Thymus (tissue), 11 donors: Measurements from ENCODE around the gene SPINT1. TPM values are rescaled to one million over a fixed set of nuclear protein-coding genes. Genes with fewer than 3 reads are reported as not detected.
"Not testable (repeated sequence)": the region's sequence is repeated elsewhere in the genome, so short reads cannot be mapped to it uniquely, and the experiment has no call there.

Source experiments
- DNase-seq, 9 donors: peaks; one replicate each; pipeline ENCODE4 v3.0.0-alpha.2; 2013; ENCODE audit warnings: low spot score in 9 of 9, low read depth in 6 of 9, missing footprints in 1 of 9
- H3K27ac ChIP-seq, 2 donors: one replicate each; pipeline ENCODE4 v1.5.1; 2013; ENCODE audit warnings: control low read depth in 1 of 2, low read depth in 1 of 2, low read length in 1 of 2, mild to moderate bottlenecking in 1 of 2, moderate library complexity in 1 of 2
- H3K27me3 ChIP-seq, 2 donors: one replicate each; pipeline ENCODE4 v1.5.1; 2013; ENCODE audit warnings: low read length in 1 of 2; ENCODE audit not compliant: control insufficient read depth in 2 of 2, insufficient read depth in 1 of 2
- H3K36me3 ChIP-seq, 2 donors: one replicate each; pipeline ENCODE4 v1.5.1; 2013; ENCODE audit warnings: low read length in 1 of 2, mild to moderate bottlenecking in 1 of 2, moderate library complexity in 1 of 2; ENCODE audit not compliant: control insufficient read depth in 2 of 2, insufficient read depth in 2 of 2
- H3K4me1 ChIP-seq, 2 donors: one replicate each; pipeline ENCODE4 v1.5.1; 2013; ENCODE audit warnings: low read length in 2 of 2; ENCODE audit not compliant: control insufficient read depth in 2 of 2, insufficient read depth in 2 of 2
- H3K4me3 ChIP-seq, 2 donors: one replicate each; pipeline ENCODE4 v1.5.1; 2013; ENCODE audit warnings: low read length in 2 of 2, control low read depth in 1 of 2, mild to moderate bottlenecking in 1 of 2
- H3K9me3 ChIP-seq, 2 donors: one replicate each; pipeline ENCODE4 v1.5.1; 2013; ENCODE audit warnings: low read length in 1 of 2, mild to moderate bottlenecking in 1 of 2; ENCODE audit not compliant: control insufficient read depth in 2 of 2, insufficient read depth in 1 of 2
- WGBS: extraction: QIAGEN DNeasy Blood & Tissue Kit; methylation state at CpG from one replicate; pipeline ENCODE4 v1.1.7; 2013; 5-methylcytosine and 5-hydroxymethylcytosine counted together
- polyA plus RNA-seq: library from polyadenylated mRNA; stranded (reverse); fragments of 200-250 nt; gene quantifications from one replicate; pipeline ENCODE4 v1.2.3, GENCODE V29; 2013
- total RNA-seq: library from RNA; stranded (reverse); fragments of 120-200 nt; gene quantifications from one replicate; pipeline ENCODE4 v1.2.4, GENCODE V29; 2013
- donor health status: healthy.

Gene SPINT1
- total and polyA plus RNA-seq, 2 donors, result 9.2 to 33.8 TPM

DNA sequence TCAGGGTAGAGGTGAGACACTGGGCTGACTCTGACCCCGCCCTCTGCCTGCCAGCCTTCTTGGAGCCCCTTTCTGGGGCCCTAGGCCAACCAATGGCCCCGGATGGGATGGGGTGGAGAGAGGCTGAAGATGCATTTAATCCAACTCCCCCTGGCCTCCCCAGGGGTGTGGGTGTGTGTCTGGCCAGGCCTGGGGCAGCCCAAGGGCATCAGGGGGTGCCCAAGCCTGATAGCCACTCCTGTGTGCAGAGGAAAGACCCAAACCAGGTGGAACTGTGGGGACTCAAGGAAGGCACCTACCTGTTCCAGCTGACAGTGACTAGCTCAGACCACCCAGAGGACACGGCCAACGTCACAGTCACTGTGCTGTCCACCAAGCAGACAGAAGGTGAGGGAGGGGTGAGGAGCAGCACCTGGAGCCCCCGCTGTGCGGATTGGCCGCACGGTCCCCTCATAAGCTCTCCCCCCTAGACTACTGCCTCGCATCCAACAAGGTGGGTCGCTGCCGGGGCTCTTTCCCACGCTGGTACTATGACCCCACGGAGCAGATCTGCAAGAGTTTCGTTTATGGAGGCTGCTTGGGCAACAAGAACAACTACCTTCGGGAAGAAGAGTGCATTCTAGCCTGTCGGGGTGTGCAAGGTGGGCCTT lies 9.5 kb downstream of the SPINT1 start:
- DNase-seq, result no peak
- Histone ChIP-seq H3K9me3 (no peaks in the 10 kb centered on the region), H3K27me3 (no peaks in the 10 kb centered on the region), H3K4me1 (peaks cover 0 to 11% of the 10 kb centered on the region in 2 donors), H3K36me3 (no peaks in the 10 kb centered on the region), H3K27ac (no peak overlapping the region), H3K4me3 (no peak overlapping the region)
- 96% methylated on average over 16 of the region's 16 CpGs for WGBS

DNA sequence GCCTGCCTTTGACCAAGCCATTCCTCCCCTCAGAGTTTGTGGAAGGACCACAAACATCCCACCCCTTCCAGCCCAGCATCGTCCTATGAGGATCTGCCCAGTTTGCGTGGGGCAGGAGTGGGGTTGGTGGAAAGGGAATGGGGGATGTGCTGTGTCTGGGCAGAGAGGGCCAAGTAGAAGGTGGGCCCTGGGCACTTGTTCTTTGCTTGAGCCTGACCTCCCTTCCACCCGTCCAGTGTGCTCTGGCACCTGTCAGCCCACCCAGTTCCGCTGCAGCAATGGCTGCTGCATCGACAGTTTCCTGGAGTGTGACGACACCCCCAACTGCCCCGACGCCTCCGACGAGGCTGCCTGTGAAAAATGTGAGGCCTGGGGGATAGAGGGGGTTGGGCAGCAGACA lies 10.3 kb downstream of the SPINT1 start:
- DNase-seq, result no peak
- H3K4me1 ChIP-seq, result peaks cover 0 to 14% of the 10 kb centered on the region in 2 donors
- no peak overlapping the region for H3K4me3 ChIP-seq
- no peaks in the 10 kb centered on the region for H3K9me3 ChIP-seq
- 93% methylated on average over 10 of the region's 10 CpGs for WGBS
- no peaks in the 10 kb centered on the region for H3K27me3 ChIP-seq
- no peaks in the 10 kb centered on the region for H3K36me3 ChIP-seq
- no peak overlapping the region for H3K27ac ChIP-seq

DNA sequence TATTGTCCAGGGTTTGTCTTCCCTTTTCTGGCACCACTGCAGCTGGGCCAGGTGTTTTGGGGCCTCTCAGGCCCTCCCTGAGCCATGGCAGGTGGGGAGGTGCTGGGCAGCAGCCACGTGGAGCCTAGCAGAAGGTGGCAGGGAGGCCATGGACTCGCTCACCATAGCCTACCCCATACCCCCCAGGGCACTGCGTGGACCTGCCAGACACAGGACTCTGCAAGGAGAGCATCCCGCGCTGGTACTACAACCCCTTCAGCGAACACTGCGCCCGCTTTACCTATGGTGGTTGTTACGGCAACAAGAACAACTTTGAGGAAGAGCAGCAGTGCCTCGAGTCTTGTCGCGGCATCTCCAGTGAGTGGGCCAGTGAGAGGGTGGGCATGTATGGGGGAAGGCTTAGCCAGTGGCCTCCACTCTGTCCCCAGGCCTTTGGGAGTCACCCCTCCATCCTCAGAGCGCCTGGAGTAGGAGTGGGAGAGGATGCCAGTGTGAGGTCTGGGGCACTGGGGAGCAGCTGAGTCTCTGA lies 11.9 kb downstream of the SPINT1 start:
- DNase-seq, result no peak
- no peaks in the 10 kb centered on the region for H3K9me3 ChIP-seq
- no peak overlapping the region for H3K4me3 ChIP-seq
- WGBS, result 88% methylated on average over 13 of the region's 13 CpGs
- no peaks in the 10 kb centered on the region for H3K36me3 ChIP-seq
- no peaks in the 10 kb centered on the region for H3K27me3 ChIP-seq
- H3K27ac ChIP-seq, result no peak overlapping the region
- peaks cover 0 to 18% of the 10 kb centered on the region in 2 donors for H3K4me1 ChIP-seq

- 80% methylated on average over 8 of the region's 8 CpGs for WGBS
- no peak overlapping the region for H3K27ac ChIP-seq
- H3K27me3 ChIP-seq, result no peaks in the 10 kb centered on the region
- no peak for DNase-seq
- H3K4me3 ChIP-seq, result no peak overlapping the region
- H3K4me1 ChIP-seq, result peaks cover 0 to 18% of the 10 kb centered on the region in 2 donors
- H3K36me3 ChIP-seq, result no peaks in the 10 kb centered on the region
- no peaks in the 10 kb centered on the region for H3K9me3 ChIP-seq
Observed at GRCh38 chr15:40856746-40857145, 12.9 kb downstream of the SPINT1 start.

DNA sequence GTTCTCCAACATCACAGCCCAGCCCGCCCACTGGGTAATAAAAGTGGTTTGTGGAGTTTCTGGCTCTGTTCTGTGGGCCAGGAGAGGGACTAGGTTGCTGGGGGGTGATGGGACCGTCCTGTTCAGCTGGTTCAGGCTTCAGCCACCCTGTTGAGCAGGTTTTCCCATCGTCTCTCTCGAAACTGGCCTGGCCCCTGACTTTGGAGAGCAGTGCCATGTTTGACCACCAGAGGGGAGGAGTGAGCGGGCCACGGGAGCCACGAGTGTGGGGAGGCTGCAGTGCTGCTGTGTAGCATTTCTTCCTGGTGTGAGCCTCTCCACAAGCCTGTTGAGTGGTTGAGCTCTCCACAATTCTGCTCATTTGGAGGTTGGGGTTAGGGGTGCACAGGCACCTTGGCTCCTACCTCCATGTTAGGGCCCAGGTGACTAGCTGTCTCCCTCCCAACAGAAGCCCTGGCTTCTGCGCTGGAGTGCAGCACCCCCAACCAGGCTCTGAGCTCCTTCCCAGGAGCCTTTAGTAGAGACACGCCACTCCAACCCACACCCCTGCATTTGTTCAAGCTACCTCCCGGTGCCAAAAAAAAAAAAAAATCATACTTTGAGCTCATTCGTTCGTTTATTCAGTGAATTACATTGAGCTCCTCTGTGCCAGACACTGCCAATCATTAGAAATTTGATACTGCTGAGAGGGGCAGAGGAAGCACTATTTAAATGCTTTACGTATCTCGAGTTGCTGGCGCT lies 13.9 kb downstream of the SPINT1 start:
- H3K9me3 ChIP-seq, result no peaks in the 10 kb centered on the region
- DNase-seq, result peak in 8 of 9 donors; percentile 38 to 77 (median 60)
- no peak overlapping the region for H3K4me3 ChIP-seq
- WGBS, result 54% methylated on average over 15 of the region's 15 CpGs
- peaks cover 0 to 18% of the 10 kb centered on the region in 2 donors for H3K4me1 ChIP-seq
- no peaks in the 10 kb centered on the region for H3K36me3 ChIP-seq
- no peaks in the 10 kb centered on the region for H3K27me3 ChIP-seq
- peak overlapping the region; percentile 14 to 21 for H3K27ac ChIP-seq

DNA sequence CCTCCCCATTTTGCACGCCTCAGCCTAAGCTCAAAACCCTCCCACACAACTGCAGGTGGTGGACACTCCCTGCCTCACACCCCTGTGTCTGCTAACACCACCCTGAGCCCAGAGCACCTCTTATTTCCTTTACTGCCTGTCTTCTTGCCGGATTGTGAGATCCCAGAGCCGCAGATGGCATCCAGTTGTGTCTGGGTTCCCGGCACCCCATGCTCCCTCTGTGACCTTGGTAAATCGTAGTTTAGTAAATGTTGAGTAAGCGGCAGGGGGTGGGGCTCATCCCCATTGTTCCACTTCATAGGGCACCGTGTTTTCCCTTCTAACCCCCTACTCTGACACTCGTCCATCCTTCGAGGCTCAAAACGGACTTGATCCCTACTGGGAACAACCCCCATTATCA lies 14.9 kb downstream of the SPINT1 start:
- DNase-seq, result no peak

GRCh38 chr15:40859206-40859851 lies 15.5 kb downstream of the SPINT1 start:
- Histone ChIP-seq H3K27ac (no peak overlapping the region), H3K27me3 (no peaks in the 10 kb centered on the region), H3K4me3 (no peak overlapping the region), H3K4me1 (peaks cover 0 to 18% of the 10 kb centered on the region in 2 donors), H3K36me3 (no peaks in the 10 kb centered on the region), H3K9me3 (no peaks in the 10 kb centered on the region)
- peak; percentile 46 to 89 (median 74) for DNase-seq
- 49% methylated on average over 18 of the region's 18 CpGs for WGBS

More for the DNA sequence above, 14.9 kb downstream of the SPINT1 start:
- H3K27me3 ChIP-seq, result no peaks in the 10 kb centered on the region
- peaks cover 0 to 18% of the 10 kb centered on the region in 2 donors for H3K4me1 ChIP-seq
- no peaks in the 10 kb centered on the region for H3K36me3 ChIP-seq
- no peaks in the 10 kb centered on the region for H3K9me3 ChIP-seq
- H3K27ac ChIP-seq, result no peak overlapping the region
- H3K4me3 ChIP-seq, result no peak overlapping the region
- whole genome bisulfite sequencing, result 87% methylated on average over 10 of the region's 10 CpGs

GRCh38 chr15:40861147-40861546 lies 17.3 kb downstream of the SPINT1 start:
- H3K9me3 ChIP-seq, H3K27ac ChIP-seq, H3K36me3 ChIP-seq, H3K4me3 ChIP-seq, H3K27me3 ChIP-seq, DNase-seq: not testable (repeated sequence)
- H3K4me1 ChIP-seq, result peaks cover 0 to 18% of the 10 kb centered on the region in 2 donors
- 92% methylated on average over 4 of the region's 4 CpGs for WGBS
